GM21528 (cell line): Measurements from ENCODE around the gene DEK.
"Not testable (repeated sequence)": the region's sequence is repeated elsewhere in the genome, so short reads cannot be mapped to it uniquely, and the experiment has no call there.

Experiments used
- ATAC-seq: cut with Tn5 transposase; IDR thresholded peaks from one replicate; pipeline ENCODE4 v1.9.1; 2021; ENCODE audit warnings: mild to moderate bottlenecking, moderate library complexity; ENCODE audit not compliant: unreplicated experiment, low FRiP score

The DEK gene

GRCh38 chr6:18241208-18242038, 22.9 kb downstream of the DEK start:
- no peak for ATAC-seq

GRCh38 chr6:18240230-18240629, 24.1 kb downstream of the DEK start:
- ATAC-seq, result no peak

GRCh38 chr6:18237167-18237566, 27.2 kb downstream of the DEK start:
- ATAC-seq, result no peak

- ATAC-seq, result no peak
Measured at GRCh38 chr6:18235524-18235923, 28.8 kb downstream of the DEK start.

GRCh38 chr6:18234564-18234963, 29.8 kb downstream of the DEK start:
- ATAC-seq, result no peak

GRCh38 chr6:18233770-18234169, 30.6 kb downstream of the DEK start:
- not testable (repeated sequence) for ATAC-seq

GRCh38 chr6:18231856-18232255, 32.5 kb downstream of the DEK start:
- ATAC-seq, result not testable (repeated sequence)

- ATAC-seq, result not testable (repeated sequence)
Measured at GRCh38 chr6:18228590-18228989, 35.7 kb downstream of the DEK start.

- not testable (repeated sequence) for ATAC-seq
Measured at GRCh38 chr6:18227166-18227565, 37.2 kb downstream of the DEK start.

- not testable (repeated sequence) for ATAC-seq
Measured at GRCh38 chr6:18226451-18227105, 37.8 kb downstream of the DEK start.

- ATAC-seq, result no peak
Measured at GRCh38 chr6:18221288-18221615, 43.1 kb downstream of the DEK start.

GRCh38 chr6:18219591-18219990, 44.7 kb downstream of the DEK start:
- no peak for ATAC-seq

GRCh38 chr6:18218233-18218632, 46.1 kb downstream of the DEK start:
- no peak for ATAC-seq

GRCh38 chr6:18216411-18216810, 47.9 kb downstream of the DEK start:
- ATAC-seq, result no peak

GRCh38 chr6:18215436-18215835, 48.9 kb downstream of the DEK start:
- ATAC-seq, result no peak

GRCh38 chr6:18214003-18214402, 50.3 kb downstream of the DEK start:
- no peak for ATAC-seq

GRCh38 chr6:18213439-18213838, 50.9 kb downstream of the DEK start:
- no peak for ATAC-seq

- ATAC-seq, result no peak
Measured at GRCh38 chr6:18212231-18212630, 52.1 kb downstream of the DEK start.

- peak; percentile 94 for ATAC-seq
Measured at GRCh38 chr6:18211338-18211737, 53.0 kb downstream of the DEK start.

GRCh38 chr6:18210707-18211106, 53.6 kb downstream of the DEK start:
- no peak for ATAC-seq

GRCh38 chr6:18209539-18210197, 54.7 kb downstream of the DEK start:
- no peak for ATAC-seq

GRCh38 chr6:18208778-18209177, 55.6 kb downstream of the DEK start:
- not testable (repeated sequence) for ATAC-seq
